GM23338 (cell line): ENCODE measurements around the gene FCN3. TPM values are rescaled to one million over a fixed set of nuclear protein-coding genes. Genes with fewer than 3 reads are reported as not detected.

Experiments
- ATAC-seq: fragments of 200-7000 bp; cut with Tn5 transposase; 3 replicates; pipeline ENCODE4 v1.9.1; 2020
- DNase-seq: peaks from one replicate; pipeline ENCODE4 v3.0.0-alpha.2; 2015; ENCODE audit warnings: low spot score
- H2AFZ ChIP-seq: fragments of 200-600 bp; sonication (generic); 2 replicates; pipeline ENCODE4 v1.8.0; 2016; ENCODE audit warnings: antibody characterized with exemption, mild to moderate bottlenecking, moderate library complexity
- H3F3A ChIP-seq: fragments of 200-600 bp; sonication (generic); replicated peaks from 2 replicates; pipeline ENCODE4 v1.8.0; 2017; ENCODE audit warnings: antibody characterized with exemption, mixed run types, low read depth
- H3K27ac ChIP-seq: fragments of 200-600 bp; sonication (generic); 2 replicates; pipeline ENCODE4 v1.6.1; 2016; ENCODE audit warnings: low read depth
- H3K27me3 ChIP-seq: fragments of 200-600 bp; sonication (generic); 2 replicates; pipeline ENCODE4 v1.8.0; 2016; ENCODE audit warnings: mild to moderate bottlenecking, mixed run types, moderate library complexity; ENCODE audit not compliant: insufficient read depth
- H3K36me3 ChIP-seq: fragments of 200-600 bp; sonication (generic); 2 replicates; pipeline ENCODE4 v1.8.0; 2016; ENCODE audit warnings: mild to moderate bottlenecking; ENCODE audit not compliant: insufficient read depth
- H3K4me1 ChIP-seq: fragments of 200-600 bp; sonication (generic); 2 replicates; pipeline ENCODE4 v1.8.0; 2016; ENCODE audit warnings: mild to moderate bottlenecking, moderate library complexity; ENCODE audit not compliant: insufficient read depth
- H3K4me2 ChIP-seq: fragments of 200-600 bp; sonication (generic); 2 replicates; pipeline ENCODE4 v1.7.1; 2017; ENCODE audit warnings: mixed run types
- H3K4me3 ChIP-seq: fragments of 200-600 bp; sonication (generic); 2 replicates; pipeline ENCODE4 v1.6.1; 2016; ENCODE audit warnings: mixed run types
- H3K79me2 ChIP-seq: fragments of 200-600 bp; sonication (generic); replicated peaks from 2 replicates; pipeline ENCODE4 v1.8.0; 2017; ENCODE audit warnings: mild to moderate bottlenecking; ENCODE audit not compliant: insufficient read depth
- H3K9me2 ChIP-seq: fragments of 200-600 bp; sonication (generic); 2 replicates; pipeline ENCODE4 v1.8.0; 2017; ENCODE audit not compliant: insufficient read depth
- H4K20me1 ChIP-seq: fragments of 200-600 bp; sonication (generic); replicated peaks from 2 replicates; pipeline ENCODE4 v1.8.0; 2017; ENCODE audit warnings: mild to moderate bottlenecking; ENCODE audit not compliant: insufficient read depth
- H3K27ac Mint-ChIP-seq: 2 replicates; pipeline ENCODE4 v1.8.0; 2020; ENCODE audit warnings: inconsistent platforms, mild to moderate bottlenecking, moderate library complexity, mixed read lengths
- H3K27me3 Mint-ChIP-seq: 3 replicates; pipeline ENCODE4 v1.8.0; 2022; ENCODE audit warnings: low read depth, mild to moderate bottlenecking, moderate library complexity, mixed read lengths, inconsistent platforms; ENCODE audit not compliant: insufficient read depth, poor library complexity
- H3K36me3 Mint-ChIP-seq: 3 replicates; pipeline ENCODE4 v1.8.0; 2021; ENCODE audit warnings: low read depth, mild to moderate bottlenecking, inconsistent platforms, moderate library complexity, mixed read lengths
- H3K4me1 Mint-ChIP-seq: 3 replicates; pipeline ENCODE4 v1.8.0; 2020; ENCODE audit warnings: mild to moderate bottlenecking, inconsistent platforms, mixed read lengths
- H3K4me3 Mint-ChIP-seq: 3 replicates; pipeline ENCODE4 v1.8.0; 2021; ENCODE audit warnings: moderate library complexity, mild to moderate bottlenecking, inconsistent platforms, mixed read lengths
- H3K9me3 Mint-ChIP-seq: 3 replicates; pipeline ENCODE4 v1.8.0; 2020; ENCODE audit warnings: moderate library complexity, mild to moderate bottlenecking, inconsistent platforms, mixed read lengths
- CREB1 ChIP-seq: fragments of 250-450 bp; sonication (Bioruptor Pico); IDR thresholded peaks from 2 replicates; pipeline ENCODE4 v1.5.0; 2020; ENCODE audit warnings: low read depth, mild to moderate bottlenecking, moderate library complexity
- CTCF ChIP-seq, 2 experiments: fragments of 200-600 bp in 1 of 2; sonication (generic) in 1 of 2; conservative IDR thresholded peaks; 2 replicates each; pipeline versions ENCODE4 v1.5.1 to v1.6.1; 2016 to 2017; ENCODE audit warnings: antibody characterized with exemption in 2 of 2, low read depth in 2 of 2, mild to moderate bottlenecking in 2 of 2, moderate library complexity in 1 of 2
- ETS1 ChIP-seq: IDR thresholded peaks from 2 replicates; pipeline ENCODE4 v1.6.1; 2016; ENCODE audit warnings: antibody characterized with exemption
- EZH2 ChIP-seq: fragments of 200-600 bp; sonication (generic); IDR thresholded peaks from one replicate; pipeline ENCODE4 v1.8.0; 2017; ENCODE audit warnings: antibody characterized with exemption, mild to moderate bottlenecking, low read depth; ENCODE audit not compliant: unreplicated experiment
- EZH2phosphoT487 ChIP-seq: fragments of 200-600 bp; sonication (generic); IDR thresholded peaks from one replicate; pipeline ENCODE4 v1.8.1; 2018; ENCODE audit warnings: antibody characterized with exemption; ENCODE audit not compliant: unreplicated experiment
- JUNB ChIP-seq: IDR thresholded peaks from one replicate; pipeline ENCODE4 v1.6.1; 2016; ENCODE audit warnings: antibody characterized with exemption; ENCODE audit not compliant: unreplicated experiment
- NANOG ChIP-seq: IDR thresholded peaks from 2 replicates; pipeline ENCODE4 v1.6.1; 2016; ENCODE audit warnings: antibody characterized with exemption, borderline replicate concordance
- POLR2AphosphoS5 ChIP-seq: IDR thresholded peaks from 2 replicates; pipeline ENCODE4 v1.6.1; 2016; ENCODE audit warnings: antibody characterized with exemption, low read depth
- REST ChIP-seq: IDR thresholded peaks from one replicate; pipeline ENCODE4 v1.6.1; 2018; ENCODE audit warnings: antibody characterized with exemption; ENCODE audit not compliant: unreplicated experiment
- STAT1 ChIP-seq: IDR thresholded peaks from one replicate; pipeline ENCODE4 v1.6.1; 2016; ENCODE audit warnings: antibody characterized with exemption; ENCODE audit not compliant: unreplicated experiment
- ZNF114 ChIP-seq: fragments of 250-450 bp; sonication (Bioruptor Pico); IDR thresholded peaks from 2 replicates; pipeline ENCODE4 v1.5.0; 2020; ENCODE audit warnings: mild to moderate bottlenecking, moderate library complexity
- ZNF331 ChIP-seq: fragments of 250-450 bp; sonication (Bioruptor Pico); IDR thresholded peaks from 2 replicates; pipeline ENCODE4 v1.5.0; 2020; ENCODE audit warnings: low read depth, mild to moderate bottlenecking, moderate library complexity
- polyA plus RNA-seq: library from polyadenylated mRNA; unstranded; fragments of >200 nt; fragmentation: Nextera tagmentation; extraction: Ambion mirVana; gene quantifications from 2 replicates; pipeline ENCODE4 v1.2.1, GENCODE V29; 2016
- total RNA-seq: library from RNA; depleted of rRNA; stranded (reverse); fragments of >200 nt; shearing (Covaris generic); gene quantifications from 2 replicates; pipeline ENCODE4 v1.2.3, GENCODE V29; 2014

The FCN3 gene
- total and polyA plus RNA-seq, 2 experiments from 2014 or later = 0.49 TPM; not detected in 1

- Histone ChIP-seq H3K4me1 (peaks cover 10% of the 10 kb centered on the region; the same call in 1 of the 2 replicates), H3K27ac (no peak overlapping the region), H3K4me2 (peak overlapping the region; percentile 91), H3K4me3 (peak overlapping the region; percentile 63), H3F3A (peaks cover 7% of the 10 kb centered on the region), H4K20me1 (no peaks in the 10 kb centered on the region; the same call in 1 of the 2 replicates), H3K79me2 (peaks cover 7% of the 10 kb centered on the region), H3K9me2 (no peaks in the 10 kb centered on the region), H3K27me3 (peaks cover 8% of the 10 kb centered on the region; the same call in 1 of the 2 replicates), H3K36me3 (no peaks in the 10 kb centered on the region), H2AFZ (peak overlapping the region; percentile 85; the same call in 1 of the 2 replicates)
- Mint-ChIP-seq H3K9me3 (no peaks in the 10 kb centered on the region; the same call in 1 of the 3 replicates), H3K36me3 (peaks cover 9% of the 10 kb centered on the region), H3K4me3 (peak overlapping the region; percentile 78), H3K4me1 (peaks cover 16% of the 10 kb centered on the region), H3K27me3 (peaks cover 23% of the 10 kb centered on the region), H3K27ac (no peak overlapping the region)
- ATAC-seq (peak; percentile 57), DNase-seq (peak; percentile 87)
- TF ChIP-seq EZH2phosphoT487 (no peak), POLR2AphosphoS5 (peak; percentile 27; the same call in 1 of the 2 replicates), CREB1 (peak; percentile 50)
Measured at GRCh38 chr1:27348861-27349783, 25.5 kb downstream of the FCN3 start.

GRCh38 chr1:27346991-27347624 lies 27.5 kb downstream of the FCN3 start:
- Histone ChIP-seq H3K4me2 (no peak overlapping the region), H3K36me3 (no peaks in the 10 kb centered on the region), H3K27ac (no peak overlapping the region), H3K4me3 (no peak overlapping the region), H3K27me3 (peaks cover 8% of the 10 kb centered on the region; the same call in 1 of the 2 replicates), H3K4me1 (peaks cover 22% of the 10 kb centered on the region; the same call in 1 of the 2 replicates), H3F3A (peaks cover 12% of the 10 kb centered on the region; the same call in 1 of the 2 replicates), H4K20me1 (no peaks in the 10 kb centered on the region; the same call in 1 of the 2 replicates), H2AFZ (no peak overlapping the region), H3K9me2 (no peaks in the 10 kb centered on the region), H3K79me2 (peaks cover 7% of the 10 kb centered on the region)
- Mint-ChIP-seq H3K27ac (no peak overlapping the region), H3K4me3 (no peak overlapping the region), H3K27me3 (peaks cover 27% of the 10 kb centered on the region), H3K4me1 (peaks cover 29% of the 10 kb centered on the region), H3K9me3 (no peaks in the 10 kb centered on the region; the same call in 1 of the 3 replicates), H3K36me3 (peaks cover 9% of the 10 kb centered on the region)
- no peak for ATAC-seq
- TF ChIP-seq POLR2AphosphoS5 (no peak), ZNF331 (CRISPR knock-in tag) (no peak), NANOG (no peak), STAT1 (no peak), EZH2 (no peak), REST (no peak), JUNB (no peak), CTCF (conservative IDR thresholded peaks at IDR 0.05; ENCODE audit: low read depth in 2 of 2) (no peak), EZH2phosphoT487 (no peak), ZNF114 (CRISPR knock-in tag) (no peak), ETS1 (no peak)
- DNase-seq = no peak
